ENCODE results near the gene DTX2. TPM values are rescaled to one million over a fixed set of nuclear protein-coding genes. Genes with fewer than 3 reads are reported as not detected.
"Not testable (repeated sequence)": the region's sequence is repeated elsewhere in the genome, so short reads cannot be mapped to it uniquely, and the experiment has no call there.

The DTX2 gene
- total RNA-seq, 1 experiment from 2014 or later = 51.7 TPM

DNA sequence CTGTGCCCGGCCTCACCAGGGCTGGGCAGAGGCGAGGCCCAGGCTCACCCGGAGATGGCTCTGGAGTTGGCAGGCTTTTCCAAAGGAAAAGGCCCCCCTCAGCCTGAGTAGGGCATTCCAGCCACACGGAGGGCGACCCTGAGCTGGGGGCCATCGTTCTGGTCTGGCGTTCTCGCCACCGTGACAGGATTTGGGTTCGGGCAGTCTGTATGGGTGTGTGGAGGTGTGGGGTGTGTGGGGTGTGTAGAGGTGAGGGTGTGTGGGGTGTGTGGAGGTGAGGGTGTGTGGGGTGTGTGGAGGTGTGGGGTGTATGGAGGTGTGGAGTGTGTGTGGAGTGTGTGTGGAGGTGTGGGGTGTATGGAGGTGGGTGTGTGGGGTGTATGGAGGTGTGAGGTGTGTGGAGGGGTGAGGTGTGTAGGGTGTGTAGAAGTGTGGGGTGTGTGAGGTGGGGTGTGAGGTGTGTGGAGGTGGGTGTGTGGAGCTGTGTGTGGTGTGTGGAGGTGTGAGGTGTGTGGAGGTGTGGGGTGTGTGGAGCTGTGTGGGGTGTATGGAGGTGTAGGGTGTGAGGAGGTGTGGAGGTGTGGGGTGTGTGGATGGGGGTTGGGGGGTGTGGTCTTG, 37.2 kb downstream of the DTX2 start:
- intact Hi-C loops (cut with micrococcal nuclease; ENCODE audit: unreplicated experiment); H3K9me3 Mint-ChIP-seq (ENCODE audit: low read depth, unreplicated experiment); CTCF ChIA-PET; H3K27me3 Mint-ChIP-seq (ENCODE audit: unreplicated experiment); H3K4me1 Mint-ChIP-seq (ENCODE audit: low read depth, unreplicated experiment); DNase-seq; H3K4me3 Mint-ChIP-seq (ENCODE audit: low read depth, unreplicated experiment); H3K27ac Mint-ChIP-seq (ENCODE audit: unreplicated experiment); BruUV-seq (replicated peaks): not testable (repeated sequence)
- peaks cover 10% of the 10 kb centered on the region for H3K36me3 Mint-ChIP-seq (ENCODE audit: insufficient read depth, unreplicated experiment)

GRCh38 chr7:76499201-76499923, 37.9 kb downstream of the DTX2 start:
- peaks cover 10% of the 10 kb centered on the region for H3K36me3 Mint-ChIP-seq (ENCODE audit: insufficient read depth, unreplicated experiment)
- intact Hi-C loops (cut with micrococcal nuclease; ENCODE audit: unreplicated experiment); H3K27me3 Mint-ChIP-seq (ENCODE audit: unreplicated experiment); H3K27ac Mint-ChIP-seq (ENCODE audit: unreplicated experiment); BruUV-seq (replicated peaks); H3K4me3 Mint-ChIP-seq (ENCODE audit: low read depth, unreplicated experiment); H3K9me3 Mint-ChIP-seq (ENCODE audit: low read depth, unreplicated experiment); H3K4me1 Mint-ChIP-seq (ENCODE audit: low read depth, unreplicated experiment); DNase-seq; CTCF ChIA-PET: not testable (repeated sequence)

DNA sequence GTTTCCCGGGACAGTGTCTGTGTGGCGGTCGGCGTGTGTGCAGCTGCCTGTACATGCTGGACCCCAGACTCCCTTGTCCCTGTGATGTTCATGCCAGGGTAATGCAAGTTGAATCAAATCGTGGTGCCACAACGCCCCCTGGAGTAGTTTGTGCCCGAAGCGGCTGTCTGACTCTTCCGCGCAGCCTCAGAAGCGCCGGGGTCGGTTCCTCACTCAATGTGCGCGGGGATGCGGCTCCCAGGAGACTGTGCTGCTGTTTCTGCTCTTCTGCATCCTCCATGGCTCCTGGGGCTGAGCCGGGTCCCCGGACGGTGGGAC, 38.4 kb downstream of the DTX2 start:
- intact Hi-C loops (cut with micrococcal nuclease; ENCODE audit: unreplicated experiment); BruUV-seq (replicated peaks); H3K27me3 Mint-ChIP-seq (ENCODE audit: unreplicated experiment); H3K9me3 Mint-ChIP-seq (ENCODE audit: low read depth, unreplicated experiment); H3K4me3 Mint-ChIP-seq (ENCODE audit: low read depth, unreplicated experiment); DNase-seq; CTCF ChIA-PET; H3K4me1 Mint-ChIP-seq (ENCODE audit: low read depth, unreplicated experiment); H3K27ac Mint-ChIP-seq (ENCODE audit: unreplicated experiment): not testable (repeated sequence)
- peaks cover 10% of the 10 kb centered on the region for H3K36me3 Mint-ChIP-seq (ENCODE audit: insufficient read depth, unreplicated experiment)

DNA sequence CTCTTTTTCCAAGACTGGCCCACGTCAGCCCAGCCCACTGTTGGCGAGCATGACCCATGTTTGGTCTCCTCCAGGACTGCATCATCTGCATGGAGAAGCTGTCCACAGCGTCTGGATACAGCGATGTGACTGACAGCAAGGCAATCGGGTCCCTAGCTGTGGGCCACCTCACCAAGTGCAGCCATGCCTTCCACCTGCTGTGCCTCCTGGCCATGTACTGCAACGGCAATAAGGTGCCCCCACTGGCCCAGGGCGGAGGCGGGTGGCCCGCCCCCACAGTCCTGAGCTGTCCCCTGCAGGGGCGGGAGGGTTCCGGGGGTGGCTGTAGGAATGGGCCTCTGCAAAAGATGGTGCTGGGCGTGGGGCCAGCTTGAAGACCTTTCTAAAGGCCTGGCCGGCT, 40.7 kb downstream of the DTX2 start:
- H3K27ac Mint-ChIP-seq (ENCODE audit: unreplicated experiment); H3K4me3 Mint-ChIP-seq (ENCODE audit: low read depth, unreplicated experiment); H3K4me1 Mint-ChIP-seq (ENCODE audit: low read depth, unreplicated experiment); H3K9me3 Mint-ChIP-seq (ENCODE audit: low read depth, unreplicated experiment); intact Hi-C loops (cut with micrococcal nuclease; ENCODE audit: unreplicated experiment); DNase-seq; H3K27me3 Mint-ChIP-seq (ENCODE audit: unreplicated experiment); BruUV-seq (replicated peaks); CTCF ChIA-PET: not testable (repeated sequence)
- peaks cover 23% of the 10 kb centered on the region for H3K36me3 Mint-ChIP-seq (ENCODE audit: insufficient read depth, unreplicated experiment)

DNA sequence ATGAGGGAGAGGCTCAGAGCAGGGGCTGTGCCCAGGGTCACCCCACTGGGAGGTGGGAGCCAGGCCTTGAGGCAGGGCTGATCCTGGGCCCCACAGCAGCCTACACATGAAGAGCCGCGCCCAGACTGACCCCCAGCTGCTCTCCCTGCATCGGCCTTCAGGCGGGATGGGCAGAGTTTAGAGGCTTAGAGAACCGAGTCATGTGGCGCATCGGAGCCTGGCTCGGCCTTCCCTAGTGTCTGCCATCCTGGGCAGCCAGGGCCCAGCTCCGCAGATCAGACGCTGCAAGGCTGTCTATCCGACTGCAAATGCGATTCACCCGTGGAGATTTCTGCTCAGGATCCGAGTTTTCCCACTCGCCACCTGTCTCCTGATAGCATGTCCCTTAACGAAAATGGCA, 41.3 kb downstream of the DTX2 start:
- peaks cover 24% of the 10 kb centered on the region for H3K36me3 Mint-ChIP-seq (ENCODE audit: insufficient read depth, unreplicated experiment)
- CTCF ChIA-PET; H3K9me3 Mint-ChIP-seq (ENCODE audit: low read depth, unreplicated experiment); intact Hi-C loops (cut with micrococcal nuclease; ENCODE audit: unreplicated experiment); H3K4me1 Mint-ChIP-seq (ENCODE audit: low read depth, unreplicated experiment); H3K27ac Mint-ChIP-seq (ENCODE audit: unreplicated experiment); H3K4me3 Mint-ChIP-seq (ENCODE audit: low read depth, unreplicated experiment); H3K27me3 Mint-ChIP-seq (ENCODE audit: unreplicated experiment); DNase-seq; BruUV-seq (replicated peaks): not testable (repeated sequence)

- H3K9me3 Mint-ChIP-seq (ENCODE audit: low read depth, unreplicated experiment); H3K27ac Mint-ChIP-seq (ENCODE audit: unreplicated experiment); intact Hi-C loops (cut with micrococcal nuclease; ENCODE audit: unreplicated experiment); H3K4me3 Mint-ChIP-seq (ENCODE audit: low read depth, unreplicated experiment); BruUV-seq (replicated peaks); H3K27me3 Mint-ChIP-seq (ENCODE audit: unreplicated experiment); DNase-seq; H3K4me1 Mint-ChIP-seq (ENCODE audit: low read depth, unreplicated experiment); CTCF ChIA-PET: not testable (repeated sequence)
- peaks cover 24% of the 10 kb centered on the region for H3K36me3 Mint-ChIP-seq (ENCODE audit: insufficient read depth, unreplicated experiment)
Measured at GRCh38 chr7:76503244-76503643, 41.7 kb downstream of the DTX2 start.

GRCh38 chr7:76504351-76505167, 43.0 kb downstream of the DTX2 start:
- H3K4me1 Mint-ChIP-seq (ENCODE audit: low read depth, unreplicated experiment); intact Hi-C loops (cut with micrococcal nuclease; ENCODE audit: unreplicated experiment); BruUV-seq (replicated peaks); H3K27ac Mint-ChIP-seq (ENCODE audit: unreplicated experiment); CTCF ChIA-PET; H3K4me3 Mint-ChIP-seq (ENCODE audit: low read depth, unreplicated experiment); H3K27me3 Mint-ChIP-seq (ENCODE audit: unreplicated experiment); H3K9me3 Mint-ChIP-seq (ENCODE audit: low read depth, unreplicated experiment); DNase-seq: not testable (repeated sequence)
- H3K36me3 Mint-ChIP-seq (ENCODE audit: insufficient read depth, unreplicated experiment) = peaks cover 28% of the 10 kb centered on the region
